A172 (cell line): ENCODE measurements around the gene FKRP. TPM values are rescaled to one million over a fixed set of nuclear protein-coding genes. Genes with fewer than 3 reads are reported as not detected.
"Not testable (repeated sequence)": the region's sequence is repeated elsewhere in the genome, so short reads cannot be mapped to it uniquely, and the experiment has no call there.

Source experiments
- DNase-seq: peaks from one replicate; pipeline ENCODE4 v3.0.0-alpha.2; 2015; ENCODE audit warnings: low spot score
- total RNA-seq: library from RNA; depleted of rRNA; stranded (reverse); fragments of >200 nt; shearing (Covaris generic); gene quantifications from 2 replicates; pipeline ENCODE4 v1.2.3, GENCODE V29; 2014; rRNA removed

The FKRP gene
- total RNA-seq: 6.4 and 14.2 TPM in 2 replicates

DNA sequence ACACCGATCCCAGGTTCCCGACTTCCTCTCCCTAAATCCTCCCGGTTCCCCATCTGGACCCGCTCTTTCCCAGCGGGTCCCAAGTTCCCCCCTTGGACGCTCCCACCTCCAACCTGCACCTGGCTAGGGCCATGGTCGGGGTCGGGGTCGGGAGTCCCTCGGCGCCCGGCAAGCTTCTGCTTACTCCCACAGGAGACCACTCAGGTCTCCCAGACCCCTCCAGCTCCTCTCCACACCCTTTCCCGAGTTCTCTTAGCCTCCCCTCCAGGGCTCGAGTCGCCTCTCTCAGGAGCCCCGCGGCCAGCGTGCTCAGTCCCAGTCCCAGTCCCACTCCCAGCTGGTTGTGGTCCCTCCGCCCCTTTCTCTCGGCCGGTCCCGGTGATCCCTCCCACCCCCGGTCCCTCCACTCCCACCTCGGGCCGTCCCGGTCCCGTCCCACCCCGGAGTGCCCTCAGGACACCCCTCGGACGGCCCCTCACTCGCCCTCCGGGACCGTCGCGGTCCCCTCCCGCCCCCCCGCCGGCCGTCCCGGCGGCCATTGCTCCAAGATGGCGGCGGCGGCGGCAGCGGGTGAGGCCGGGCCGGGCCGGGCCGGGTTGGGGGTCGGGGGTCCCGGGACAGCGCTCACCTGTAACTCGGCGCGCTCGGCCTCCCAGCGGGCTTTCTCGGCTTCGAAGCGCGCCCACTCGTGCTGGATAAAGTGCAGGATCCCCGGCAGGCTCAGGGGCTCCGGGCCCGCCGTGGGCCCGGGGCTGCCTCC, at the start of gene FKRP:
Gene FKRP, plus strand, starts transcription at position 537 of the 760 bp plus-strand sequence. CDS start 9,394 bp downstream, outside the sequence.
- DNase-seq: no peak

DNA sequence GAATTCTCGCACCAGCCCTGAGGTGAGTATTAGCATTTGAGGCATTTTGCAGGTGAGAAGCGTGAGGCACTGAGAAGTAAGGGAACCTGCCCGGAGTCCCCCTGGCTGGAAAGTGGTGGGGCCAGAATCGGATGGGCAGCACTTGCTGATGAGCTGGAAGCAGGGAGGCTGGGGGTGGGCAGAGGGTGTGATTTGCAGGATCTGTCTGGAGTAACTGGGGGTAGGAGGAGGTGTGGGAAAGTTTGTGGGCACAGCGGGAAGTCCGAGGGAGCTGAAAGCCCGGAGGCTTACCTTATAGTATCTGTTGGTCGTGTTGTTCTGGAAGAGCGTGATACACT, 49.0 kb upstream of the FKRP start:
- no peak for DNase-seq

DNA sequence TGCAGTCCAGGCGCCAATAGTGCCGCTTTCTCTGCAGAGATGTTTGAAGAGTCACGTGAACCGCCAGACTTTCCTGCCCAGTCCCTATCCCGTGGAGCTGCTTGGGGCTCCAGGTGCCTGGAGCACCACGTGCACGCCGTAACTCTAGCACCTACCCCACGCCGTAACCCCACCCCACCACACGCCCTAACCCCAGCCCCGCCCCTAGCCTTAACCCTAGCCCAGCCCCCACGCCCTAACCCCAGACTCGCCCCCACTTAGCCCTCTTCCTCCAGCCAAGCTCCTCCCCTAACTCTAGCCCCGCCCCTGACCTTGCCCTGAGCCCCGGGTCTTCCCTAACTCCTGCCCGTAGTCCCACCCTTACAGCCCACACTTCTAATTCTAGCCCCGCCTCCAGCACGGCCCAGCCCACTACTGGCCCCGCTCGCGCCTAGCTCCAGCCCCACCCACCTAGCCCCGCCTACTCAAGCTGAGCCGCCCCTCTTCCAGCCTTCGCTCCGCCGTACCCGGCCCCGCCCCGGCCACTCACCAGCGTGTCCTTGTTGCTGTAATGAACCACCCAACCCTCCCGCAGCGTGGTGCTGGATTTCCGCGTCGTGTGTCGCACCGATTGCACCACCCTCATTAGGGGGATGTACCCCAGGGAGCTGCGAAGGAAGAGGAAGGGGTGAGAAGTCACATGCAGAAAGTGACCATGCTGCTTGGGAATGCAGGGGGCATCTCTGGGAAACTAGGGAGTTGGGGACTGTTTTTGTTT, 48.5 kb upstream of the FKRP start:
- no peak for DNase-seq

DNA sequence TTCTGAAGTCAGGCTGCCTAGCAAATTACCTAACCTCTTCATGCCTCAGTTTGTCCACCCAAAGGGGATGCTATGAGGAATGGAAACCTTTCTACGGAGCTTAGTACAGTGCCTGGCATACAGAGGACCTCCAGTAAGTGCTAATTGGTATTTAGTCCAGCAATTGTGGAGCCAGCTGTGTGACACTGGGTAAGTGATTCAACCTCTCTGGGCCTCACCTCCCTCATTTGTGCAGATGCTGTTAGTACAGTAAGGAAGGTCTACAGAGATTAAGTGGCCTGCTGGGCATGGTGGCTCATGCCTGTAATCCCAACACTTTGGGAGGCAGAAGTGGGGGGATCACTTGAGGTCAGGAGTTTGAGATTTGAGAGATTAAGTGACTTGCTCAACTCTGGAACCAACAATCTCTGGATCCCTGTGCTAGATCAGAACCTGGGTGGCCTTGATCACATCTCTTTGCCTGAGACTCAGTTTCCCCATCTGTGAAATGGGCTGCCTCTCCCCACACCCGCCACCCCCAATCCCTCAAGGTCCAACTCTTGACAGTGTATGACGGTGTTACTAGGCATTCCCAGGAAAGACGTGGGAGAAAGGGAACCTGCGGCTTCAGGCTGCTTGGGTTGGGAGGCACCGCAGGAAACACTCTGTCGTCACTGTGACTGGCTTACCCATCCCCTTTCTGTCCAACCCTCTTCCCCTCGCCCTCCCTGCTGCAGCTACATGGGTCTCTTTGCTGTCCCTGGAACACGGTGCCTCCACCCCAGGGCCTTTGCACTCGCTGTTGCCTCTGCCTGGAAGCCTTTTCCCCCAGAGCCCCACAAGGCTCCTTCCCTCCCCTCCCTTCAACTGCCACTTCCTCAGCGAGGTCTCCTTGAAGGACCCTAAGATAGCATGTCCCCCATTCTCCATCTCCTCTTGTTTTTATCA, 47.2 kb upstream of the FKRP start:
- no peak for DNase-seq

- no peak for DNase-seq
Measured at GRCh38 chr19:46700704-46701103, 45.2 kb upstream of the FKRP start.

DNA sequence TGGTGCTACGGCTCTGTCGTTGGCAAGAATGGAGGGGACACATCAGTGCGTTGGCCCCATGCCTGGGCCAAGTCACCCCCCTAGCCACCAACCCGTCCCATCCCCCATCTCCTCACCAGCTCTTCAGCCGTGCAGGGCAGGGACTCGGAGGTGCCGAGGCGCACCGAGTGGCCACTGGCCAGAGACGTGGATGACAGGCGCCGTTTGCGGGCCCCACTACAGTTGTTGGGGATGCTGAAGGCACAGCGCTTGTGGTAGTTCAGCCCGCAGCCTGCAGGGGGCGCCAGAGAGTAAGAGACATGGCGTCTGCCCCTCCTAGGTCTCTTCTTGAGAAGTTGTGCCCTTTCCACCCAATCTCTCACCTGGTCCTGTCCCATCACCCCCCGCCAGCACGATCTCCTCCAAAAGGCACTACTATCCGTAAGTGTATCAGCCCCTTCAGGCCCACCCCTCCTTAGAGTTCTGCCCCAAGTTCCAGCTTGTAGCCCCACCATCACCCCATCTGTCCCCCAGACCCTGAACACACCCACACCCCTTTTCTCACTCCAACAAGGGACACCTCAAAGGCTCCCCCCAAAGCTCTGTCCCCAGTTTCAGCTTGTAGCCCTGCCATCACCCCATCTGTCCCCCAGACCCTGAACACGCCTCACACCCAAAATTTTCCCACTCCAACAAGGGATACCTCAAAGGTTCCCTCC, 41.3 kb upstream of the FKRP start:
- no peak for DNase-seq

DNA sequence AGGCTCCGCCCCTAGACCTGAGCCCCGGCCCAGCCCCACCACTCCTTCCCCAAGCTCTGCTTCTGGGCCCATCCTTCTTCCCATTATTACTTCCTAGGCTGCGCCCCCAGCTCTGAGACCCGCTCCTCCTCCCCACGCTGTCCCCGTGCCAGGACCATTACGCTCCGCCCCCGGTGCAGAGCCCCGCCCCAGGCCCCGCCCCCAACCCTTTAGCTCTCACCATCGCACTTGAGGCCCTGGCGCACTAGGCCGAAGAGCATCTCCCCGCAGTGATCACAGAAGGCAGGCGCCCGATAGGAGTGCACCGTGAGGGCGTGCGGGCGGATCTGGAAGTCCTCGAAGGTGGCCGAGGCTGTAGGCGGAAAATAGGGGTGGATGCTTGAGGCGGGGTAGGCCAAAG, 35.2 kb upstream of the FKRP start:
- DNase-seq: no peak

- not testable (repeated sequence) for DNase-seq
Measured at GRCh38 chr19:46712768-46713338, 33.0 kb upstream of the FKRP start.

DNA sequence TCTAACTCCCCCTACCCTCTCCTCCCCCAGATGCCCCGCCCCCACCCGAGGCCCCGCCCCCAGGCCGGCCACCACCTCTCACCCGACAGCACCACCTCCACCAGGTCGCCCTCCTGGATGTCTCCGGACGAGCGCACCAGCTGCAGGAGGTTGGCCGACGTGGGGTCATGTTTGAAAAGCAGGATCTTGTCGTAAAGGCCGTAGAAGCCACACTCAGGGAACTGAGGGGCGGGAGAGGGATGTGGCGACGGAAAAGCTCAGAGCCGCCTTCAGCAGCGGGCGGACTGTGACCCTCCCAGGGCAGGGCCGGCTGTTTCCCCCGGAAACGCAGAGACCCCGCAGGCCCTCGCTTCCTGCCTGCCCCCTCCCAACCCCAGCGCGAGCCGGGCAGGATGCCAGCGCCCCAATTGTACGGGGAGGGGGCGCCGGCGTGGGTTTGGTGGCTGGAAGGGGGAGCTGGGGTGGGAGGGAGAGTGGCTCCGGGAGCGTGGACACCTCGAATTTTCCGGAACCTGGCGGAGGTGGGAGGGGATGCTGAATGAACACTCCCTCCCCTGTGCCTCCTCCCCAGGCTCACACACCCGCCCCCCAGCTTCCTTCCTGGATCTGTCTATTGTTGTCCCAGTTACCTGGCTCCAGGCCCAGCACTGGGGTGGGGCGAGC, 31.9 kb upstream of the FKRP start:
- DNase-seq: peak; percentile 75

DNA sequence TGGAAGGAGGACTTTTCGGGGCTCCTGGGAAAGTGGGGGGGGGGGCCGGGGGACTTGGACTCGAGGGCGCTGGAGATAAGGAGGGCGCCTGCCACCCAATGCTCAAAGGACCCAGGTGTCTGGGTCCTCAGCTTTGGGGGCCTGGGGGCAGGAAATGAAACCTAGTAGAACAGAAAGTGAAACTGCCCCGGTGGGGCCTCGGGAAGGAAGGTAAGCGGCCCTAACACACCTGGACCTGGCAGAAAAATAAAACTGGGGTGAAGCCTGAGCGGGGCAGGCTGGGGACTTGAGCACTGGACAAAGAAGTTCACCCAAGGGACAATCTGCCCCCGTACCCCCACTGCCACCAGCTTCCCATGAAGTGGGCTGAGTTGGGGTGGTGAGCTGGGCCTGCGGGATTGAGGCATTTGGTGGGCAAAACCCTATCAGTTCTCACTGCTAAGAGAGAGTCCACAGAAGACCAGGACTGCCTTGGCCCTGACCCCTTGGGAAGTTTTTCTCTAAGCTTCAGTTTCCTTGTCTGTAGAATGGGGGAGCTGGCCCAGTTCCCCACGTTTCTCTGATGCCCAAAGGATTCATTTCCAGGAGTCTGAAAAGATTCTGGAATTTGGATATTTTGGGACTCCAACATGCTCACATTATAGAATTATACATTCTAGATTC, 31.3 kb upstream of the FKRP start:
- DNase-seq: no peak

- DNase-seq: no peak
Measured at GRCh38 chr19:46715620-46715974, 30.3 kb upstream of the FKRP start.

DNA sequence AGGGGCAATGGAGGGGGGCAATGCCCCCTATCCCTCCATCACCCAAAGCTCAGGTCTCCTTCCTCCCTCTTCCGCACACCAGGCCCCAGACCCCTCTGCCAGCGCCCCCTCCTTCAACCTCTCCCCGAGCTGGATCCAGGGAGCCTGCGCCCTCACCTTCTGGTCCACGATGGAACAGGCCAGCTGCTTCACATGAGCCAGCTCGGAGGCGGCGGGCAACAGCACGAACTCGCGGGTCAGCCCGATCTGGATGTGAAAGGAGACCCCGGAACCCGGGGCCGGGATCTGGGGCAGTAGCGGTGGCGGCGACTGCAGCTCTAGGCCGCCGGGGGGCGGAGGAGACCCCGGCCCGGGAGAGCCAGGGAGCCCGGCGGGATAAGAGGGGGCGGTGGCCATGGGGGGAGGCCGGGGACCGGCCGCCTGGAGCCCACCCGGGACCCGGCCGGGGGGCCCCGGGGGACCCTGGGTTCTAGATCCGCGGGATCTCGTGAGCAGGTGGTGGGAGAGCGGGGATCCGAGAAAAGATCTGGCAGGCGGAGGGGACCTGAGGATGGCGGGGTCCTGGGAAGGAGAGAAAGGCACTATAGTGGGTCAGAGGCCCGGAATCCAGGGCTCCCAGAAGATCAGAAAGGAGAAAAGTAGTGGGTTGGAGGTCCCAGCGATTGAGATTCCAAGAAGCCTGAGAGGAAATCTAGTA, 29.7 kb upstream of the FKRP start:
- DNase-seq: no peak

- DNase-seq: no peak
Measured at GRCh38 chr19:46716672-46717033, 29.2 kb upstream of the FKRP start.

DNA sequence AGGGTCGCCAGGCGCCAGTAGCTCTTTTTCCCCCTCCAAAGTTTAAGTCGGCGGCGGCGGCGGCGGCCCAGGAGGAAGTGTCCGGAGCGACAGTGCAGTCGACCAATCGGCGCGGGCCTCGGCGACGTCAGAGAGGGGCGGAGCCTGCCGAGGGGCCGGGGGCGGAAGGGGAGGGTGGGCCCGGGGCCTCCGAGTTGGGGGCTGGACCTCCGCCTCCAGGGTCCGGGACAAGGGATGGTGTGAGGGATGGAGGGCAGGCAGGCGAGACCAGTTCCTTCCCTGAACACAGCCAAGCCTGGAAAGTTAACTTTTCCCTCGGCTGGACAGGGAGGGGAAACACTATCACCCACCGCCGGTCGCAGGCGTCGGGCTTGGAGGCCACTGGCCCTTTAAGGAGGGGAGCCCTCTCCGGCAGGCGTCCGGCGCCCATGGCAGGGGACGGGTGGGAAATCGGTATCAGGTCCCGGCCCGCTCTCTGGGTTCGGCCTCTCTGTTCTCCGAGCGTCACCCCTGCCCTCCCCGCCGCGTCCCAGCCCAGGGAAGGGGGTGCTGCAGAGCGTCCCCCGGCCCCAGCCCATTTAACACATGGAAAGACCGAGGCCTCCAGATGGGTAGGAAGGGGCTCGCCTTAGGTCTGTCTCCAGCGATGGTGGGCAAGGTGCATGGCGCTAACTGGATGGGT, 28.7 kb upstream of the FKRP start, which contains the start of gene PRKD2:
Gene PRKD2, minus strand, starts transcription at position 81 of the 682 bp plus-strand sequence. CDS start 744 bp downstream, outside the sequence.
- DNase-seq: peak; percentile 35

DNA sequence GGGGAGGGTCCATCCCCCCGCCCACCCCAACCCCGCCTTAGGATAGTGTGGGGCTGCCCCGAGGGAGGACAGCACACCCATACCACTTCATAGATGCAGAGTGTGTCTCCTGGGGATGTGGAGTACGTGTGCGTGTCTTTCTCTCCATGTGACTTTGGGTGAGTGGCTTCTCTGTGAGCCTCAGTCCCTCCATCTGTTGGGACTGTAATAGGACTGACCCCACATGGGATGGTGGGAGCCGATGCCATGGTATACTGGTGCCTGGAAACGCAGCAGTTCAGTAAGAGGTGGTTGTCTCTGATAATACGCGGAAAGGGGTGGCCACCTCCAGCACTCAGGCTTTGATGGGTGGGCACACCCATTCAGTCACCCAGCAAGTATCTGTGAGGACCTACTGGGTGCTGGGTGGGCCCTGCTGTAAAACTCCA, 28.1 kb upstream of the FKRP start:
- DNase-seq: no peak

DNA sequence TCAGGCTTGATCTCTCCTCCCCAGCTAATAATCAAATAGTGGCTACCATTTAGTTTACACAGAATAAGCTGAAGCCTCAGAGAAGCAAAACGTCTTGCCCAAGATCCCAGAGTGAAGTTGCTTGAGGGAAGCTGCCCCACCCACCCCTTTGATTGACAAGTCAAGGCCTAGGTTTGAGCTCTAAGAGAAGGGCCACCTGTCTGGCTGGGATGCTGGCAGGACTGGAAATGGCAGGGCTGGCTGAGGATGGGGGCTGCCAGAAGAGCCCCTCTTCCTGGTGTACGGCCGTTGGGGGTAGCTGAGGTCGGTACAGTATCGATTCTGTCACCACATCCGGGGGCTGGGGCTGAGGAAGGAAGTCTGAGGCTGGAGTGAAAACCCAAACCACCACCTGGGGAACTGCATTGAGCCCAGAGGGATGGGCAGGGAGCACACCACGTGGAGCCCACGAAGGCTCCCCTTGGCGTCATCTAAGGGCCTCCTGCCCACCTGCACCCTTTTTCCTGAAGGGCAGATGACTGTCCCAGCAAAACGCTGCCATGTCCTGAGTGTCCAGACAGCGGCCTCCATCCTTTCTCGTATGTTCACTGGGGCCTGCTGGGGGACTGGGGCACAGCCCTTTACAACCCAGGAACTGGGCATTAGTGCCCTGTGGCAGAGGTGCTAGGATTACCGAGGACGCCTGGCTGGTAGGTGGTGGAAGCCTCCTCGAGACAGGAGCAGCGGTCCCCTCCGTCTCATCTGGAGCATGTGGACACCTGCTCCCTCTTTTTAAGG, 27.5 kb upstream of the FKRP start:
- DNase-seq: no peak

DNA sequence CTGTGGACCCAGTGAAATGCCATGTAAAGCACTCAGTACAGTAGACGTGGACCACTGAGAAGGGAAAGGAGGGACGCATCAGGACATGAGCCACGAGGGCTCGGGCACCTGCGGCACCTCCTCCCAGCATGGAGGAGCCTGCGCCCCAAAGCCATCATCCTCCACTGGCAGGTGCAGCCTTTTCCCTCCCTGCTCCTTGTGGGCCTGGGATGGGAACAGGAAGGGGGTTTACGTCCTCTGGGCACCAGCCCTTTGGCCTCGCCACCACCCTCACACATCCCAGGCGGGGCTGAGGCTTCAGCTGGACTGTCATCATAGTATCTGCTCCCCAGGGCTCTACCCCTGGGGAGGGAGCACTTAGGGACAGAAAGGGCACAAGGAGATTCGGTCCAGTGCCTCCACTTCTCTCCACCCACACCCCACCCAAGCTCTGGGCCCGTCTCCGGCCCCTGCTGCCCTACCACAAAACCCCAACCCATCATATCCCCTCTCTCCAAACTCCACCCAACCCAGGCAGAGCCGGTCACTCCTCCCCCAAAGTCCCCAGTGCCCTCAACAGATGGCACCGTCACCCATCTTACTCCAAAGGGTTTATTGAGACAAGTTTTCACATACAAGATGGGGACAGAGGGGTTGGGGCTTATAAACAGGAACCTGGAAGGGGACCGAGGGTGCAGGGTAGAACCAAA, 26.8 kb upstream of the FKRP start:
- DNase-seq: no peak
